Uterus (tissue), 4 donors: Measurements from ENCODE around the gene RAD51B. TPM values are rescaled to one million over a fixed set of nuclear protein-coding genes. Genes with fewer than 3 reads are reported as not detected.
"Not testable (repeated sequence)": the region's sequence is repeated elsewhere in the genome, so short reads cannot be mapped to it uniquely, and the experiment has no call there.

ENCODE experiments used
- DNase-seq, 2 donors: peaks; one replicate each; pipeline ENCODE4 v3.0.0-alpha.2; 2019 to 2020
- H3K27ac ChIP-seq, 2 donors: fragments of 200-600 bp; sonication (generic); 1 replicate in 1 of 2; 2 replicates in 1 of 2; pipeline ENCODE4 v1.5.1; 2016 to 2018
- H3K27me3 ChIP-seq, 2 donors: fragments of 200-600 bp; sonication (generic); one replicate each; pipeline ENCODE4 v1.5.1; 2018 to 2019; ENCODE audit warnings: control low read depth in 1 of 2
- H3K36me3 ChIP-seq, 2 donors: fragments of 200-600 bp; sonication (generic); one replicate each; pipeline ENCODE4 v1.5.1; 2019; ENCODE audit warnings: control low read depth in 1 of 2
- H3K4me1 ChIP-seq, 2 donors: fragments of 200-600 bp; sonication (generic); one replicate each; pipeline ENCODE4 v1.5.1; 2018 to 2019; ENCODE audit warnings: control low read depth in 1 of 2
- H3K4me3 ChIP-seq, 2 donors: fragments of 200-600 bp; sonication (generic); 1 replicate in 1 of 2; 2 replicates in 1 of 2; pipeline ENCODE4 v1.5.1; 2018 to 2019; ENCODE audit warnings: mild to moderate bottlenecking in 1 of 2
- H3K9me3 ChIP-seq, 2 donors: fragments of 200-600 bp; sonication (generic); one replicate each; pipeline ENCODE4 v1.5.1; 2019; ENCODE audit warnings: control low read depth in 1 of 2
- POLR2A ChIP-seq, 2 donors: fragments of 450-650 bp; IDR thresholded peaks; one replicate each; pipeline ENCODE4 v1.6.1; 2016; ENCODE audit warnings: antibody characterized with exemption in 2 of 2, mild to moderate bottlenecking in 1 of 2, moderate library complexity in 1 of 2
- intact Hi-C: fragments of 100-400 bp; cut with DNase I; formaldehyde crosslinking; loops from one replicate; pipeline ENCODE4 v1.15.1; 2023; ENCODE audit warnings: low total_unique reads
- total RNA-seq, 4 donors: library from RNA; depleted of rRNA in 3 of 4; stranded (reverse); fragments of >200 nt in 3 of 4; gene quantifications; one replicate each; pipeline versions ENCODE4 v1.1.0 to v1.2.4, GENCODE V29; 2014 to 2023
- TF ChIP-seq, protein P1 (sequence below), 4 experiments: fragments of 200-600 bp in 2 of 4; fragments of 450-650 bp in 2 of 4; sonication (generic) in 2 of 4; IDR thresholded peaks; one replicate each; pipeline ENCODE4 v1.5.1; 2016 to 2019; ENCODE audit warnings: antibody characterized with exemption in 4 of 4, mild to moderate bottlenecking in 2 of 4, moderate library complexity in 1 of 4
- donor health status: DM: yes; HTN: yes; CAD: no.

RAD51B gene
- total RNA-seq, 4 donors from 2014 or later: 29.5 to 100.0 (median 70.3) TPM

DNA sequence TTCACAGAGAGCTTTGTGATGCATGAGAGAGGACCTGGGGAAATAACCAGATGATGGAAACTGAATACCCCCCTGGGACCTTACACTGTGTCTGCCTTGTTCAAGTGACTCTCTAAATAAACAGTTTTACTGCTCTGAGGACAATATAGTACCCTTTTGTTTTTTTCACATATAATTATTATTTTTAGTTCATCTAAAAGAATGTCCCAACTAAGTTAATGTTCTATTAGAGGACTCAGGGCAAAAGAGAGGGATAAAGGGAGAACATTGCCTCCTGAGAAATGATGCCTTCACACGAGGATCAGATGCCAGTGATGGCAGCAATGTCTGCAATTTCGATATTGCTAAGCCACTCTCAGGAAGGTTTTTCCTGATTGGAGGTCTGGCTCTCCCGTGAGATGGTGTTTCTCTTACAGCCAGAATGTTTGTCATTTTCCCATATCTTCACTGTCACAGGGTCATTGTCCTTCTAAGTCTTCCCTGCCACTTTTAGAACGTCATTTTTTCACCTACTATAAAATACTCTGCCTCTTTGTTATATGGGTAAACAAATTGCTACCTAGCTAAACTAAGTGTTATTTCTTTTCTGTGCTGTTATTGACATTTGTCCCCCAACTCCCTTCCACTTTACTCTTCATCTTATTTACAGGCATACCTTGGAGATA, 201.6 kb downstream of the RAD51B start:
- H3K27me3 ChIP-seq: no peaks in the 10 kb centered on the region
- intact Hi-C loops: no loop called here
- no peaks in the 10 kb centered on the region for H3K4me1 ChIP-seq
- no peaks in the 10 kb centered on the region for H3K36me3 ChIP-seq
- DNase-seq: no peak
- no peak overlapping the region for H3K4me3 ChIP-seq
- H3K27ac ChIP-seq: peak overlapping the region; percentile 40 to 84
- H3K9me3 ChIP-seq: no peaks in the 10 kb centered on the region
- TF ChIP-seq, protein P1, sequence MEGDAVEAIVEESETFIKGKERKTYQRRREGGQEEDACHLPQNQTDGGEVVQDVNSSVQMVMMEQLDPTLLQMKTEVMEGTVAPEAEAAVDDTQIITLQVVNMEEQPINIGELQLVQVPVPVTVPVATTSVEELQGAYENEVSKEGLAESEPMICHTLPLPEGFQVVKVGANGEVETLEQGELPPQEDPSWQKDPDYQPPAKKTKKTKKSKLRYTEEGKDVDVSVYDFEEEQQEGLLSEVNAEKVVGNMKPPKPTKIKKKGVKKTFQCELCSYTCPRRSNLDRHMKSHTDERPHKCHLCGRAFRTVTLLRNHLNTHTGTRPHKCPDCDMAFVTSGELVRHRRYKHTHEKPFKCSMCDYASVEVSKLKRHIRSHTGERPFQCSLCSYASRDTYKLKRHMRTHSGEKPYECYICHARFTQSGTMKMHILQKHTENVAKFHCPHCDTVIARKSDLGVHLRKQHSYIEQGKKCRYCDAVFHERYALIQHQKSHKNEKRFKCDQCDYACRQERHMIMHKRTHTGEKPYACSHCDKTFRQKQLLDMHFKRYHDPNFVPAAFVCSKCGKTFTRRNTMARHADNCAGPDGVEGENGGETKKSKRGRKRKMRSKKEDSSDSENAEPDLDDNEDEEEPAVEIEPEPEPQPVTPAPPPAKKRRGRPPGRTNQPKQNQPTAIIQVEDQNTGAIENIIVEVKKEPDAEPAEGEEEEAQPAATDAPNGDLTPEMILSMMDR (IDR thresholded peaks at IDR 0.05): no peak
- TF ChIP-seq POLR2A (IDR thresholded peaks at IDR 0.05): no peak

GRCh38 chr14:68027276-68027675, 207.7 kb downstream of the RAD51B start:
- peak overlapping the region; percentile 9 to 38 for H3K27ac ChIP-seq
- no peak for TF ChIP-seq POLR2A (IDR thresholded peaks at IDR 0.05)
- TF ChIP-seq, protein P1 (IDR thresholded peaks at IDR 0.05): no peak
- no peaks in the 10 kb centered on the region for H3K36me3 ChIP-seq

DNA sequence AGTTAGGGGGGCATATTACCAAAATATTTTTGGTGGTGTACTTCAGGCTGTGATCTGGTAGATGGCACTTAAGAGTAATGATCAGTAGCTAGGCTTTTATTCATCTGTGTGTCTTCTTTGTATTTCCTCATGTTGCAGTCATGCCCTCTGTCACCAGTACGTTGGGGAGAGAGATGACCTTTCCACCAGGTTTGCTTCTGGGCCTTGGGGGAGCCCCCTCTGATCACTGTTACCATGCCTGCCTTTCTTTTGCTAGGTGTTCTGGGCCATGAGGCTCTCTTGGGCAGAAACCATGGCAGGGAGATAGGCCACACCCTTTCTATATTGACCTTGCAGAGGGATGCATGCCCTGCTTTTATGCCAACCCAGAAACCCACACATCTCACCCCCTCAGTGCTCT, 208.5 kb downstream of the RAD51B start:
- H3K4me1 ChIP-seq: no peaks in the 10 kb centered on the region
- peaks cover 0 to 9% of the 10 kb centered on the region in 2 donors for H3K9me3 ChIP-seq
- intact Hi-C loops: no loop called here
- DNase-seq: no peak
- no peak overlapping the region for H3K4me3 ChIP-seq
- no peak overlapping the region for H3K27ac ChIP-seq
- no peaks in the 10 kb centered on the region for H3K36me3 ChIP-seq
- no peaks in the 10 kb centered on the region for H3K27me3 ChIP-seq
- TF ChIP-seq, protein P1 (IDR thresholded peaks at IDR 0.05): no peak
- TF ChIP-seq POLR2A (IDR thresholded peaks at IDR 0.05): no peak

More at GRCh38 chr14:68027276-68027675, 207.7 kb downstream of the RAD51B start:
- intact Hi-C loops: no loop called here
- no peak for DNase-seq
- Histone ChIP-seq H3K9me3 (peaks cover 0 to 9% of the 10 kb centered on the region in 2 donors), H3K27me3 (no peaks in the 10 kb centered on the region), H3K4me1 (no peaks in the 10 kb centered on the region), H3K4me3 (no peak overlapping the region)

DNA sequence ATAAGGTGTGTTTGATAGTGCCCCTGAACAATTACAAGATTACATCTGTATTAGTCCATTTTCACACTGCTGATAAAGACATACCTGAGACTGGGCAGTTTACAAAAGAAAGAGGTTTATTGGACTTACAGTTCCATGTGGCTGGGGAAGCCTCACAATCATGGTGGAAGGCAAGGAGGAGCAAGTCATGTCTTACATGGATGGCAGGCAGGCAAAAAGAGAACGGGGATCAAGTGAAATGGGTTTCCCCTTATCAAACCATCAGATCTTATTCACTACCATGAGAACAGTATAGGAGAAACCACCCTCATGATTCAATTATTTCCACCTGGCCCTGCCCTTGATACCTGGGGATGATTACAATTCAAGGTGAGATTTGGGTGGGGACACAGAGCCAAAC, 211.4 kb downstream of the RAD51B start:
- H3K9me3 ChIP-seq, H3K4me3 ChIP-seq, H3K36me3 ChIP-seq, H3K4me1 ChIP-seq, H3K27ac ChIP-seq, DNase-seq, intact Hi-C loops, H3K27me3 ChIP-seq: not testable (repeated sequence)

GRCh38 chr14:68032154-68032553, 212.6 kb downstream of the RAD51B start:
- H3K4me1 ChIP-seq: no peaks in the 10 kb centered on the region
- no peak for TF ChIP-seq POLR2A (IDR thresholded peaks at IDR 0.05)
- TF ChIP-seq, protein P1 (IDR thresholded peaks at IDR 0.05): no peak
- no peak for DNase-seq
- H3K36me3 ChIP-seq: no peaks in the 10 kb centered on the region
- intact Hi-C loops: no loop called here
- H3K27ac ChIP-seq: peak overlapping the region; percentile 72 to 85
- no peaks in the 10 kb centered on the region for H3K27me3 ChIP-seq
- no peak overlapping the region for H3K4me3 ChIP-seq
- peaks cover 0 to 9% of the 10 kb centered on the region in 2 donors for H3K9me3 ChIP-seq
